Mesenchymal stem cell (in vitro differentiated cells and primary cell): Measurements from ENCODE around the gene PRRG2. TPM values are rescaled to one million over a fixed set of nuclear protein-coding genes. Genes with fewer than 3 reads are reported as not detected.

Experiments used
- DNase-seq: peaks from one replicate; pipeline ENCODE4 v3.0.0-alpha.2; 2013
- H2AFZ ChIP-seq: one replicate; pipeline ENCODE4 v1.6.1; 2013; ENCODE audit warnings: low read depth, mild to moderate bottlenecking, control low read depth, inconsistent platforms, low read length, moderate library complexity
- H2AK5ac ChIP-seq: 2 replicates; pipeline ENCODE4 v1.6.1; 2013; ENCODE audit warnings: low read length, moderate library complexity, mild to moderate bottlenecking, inconsistent platforms; ENCODE audit not compliant: severe bottlenecking
- H2BK120ac ChIP-seq: one replicate; pipeline ENCODE4 v1.6.1; 2013; ENCODE audit warnings: low read depth, mild to moderate bottlenecking, inconsistent platforms, low read length, moderate library complexity
- H2BK12ac ChIP-seq, 2 experiments: one replicate each; pipeline ENCODE4 v1.6.1; 2013; ENCODE audit warnings: inconsistent platforms in 2 of 2, low read length in 2 of 2, mild to moderate bottlenecking in 2 of 2, moderate library complexity in 2 of 2, control low read depth in 1 of 2
- H2BK15ac ChIP-seq: one replicate; pipeline ENCODE4 v1.6.1; 2013; ENCODE audit warnings: mild to moderate bottlenecking, low read depth, inconsistent platforms; ENCODE audit not compliant: poor library complexity, severe bottlenecking
- H2BK5ac ChIP-seq: 2 replicates; pipeline ENCODE4 v1.6.1; 2013; ENCODE audit warnings: low read depth, mild to moderate bottlenecking, low read length, control low read depth, inconsistent platforms; ENCODE audit not compliant: poor library complexity, severe bottlenecking
- H3K14ac ChIP-seq, 2 experiments: one replicate each; pipeline ENCODE4 v1.6.1; 2013; ENCODE audit warnings: inconsistent platforms in 2 of 2, low read length in 2 of 2, control low read depth in 1 of 2, mild to moderate bottlenecking in 1 of 2, moderate library complexity in 1 of 2
- H3K18ac ChIP-seq, 2 experiments: one replicate each; pipeline ENCODE4 v1.6.1; 2013; ENCODE audit warnings: inconsistent platforms in 2 of 2, low read length in 2 of 2, control low read depth in 1 of 2, low read depth in 1 of 2, mild to moderate bottlenecking in 1 of 2
- H3K23ac ChIP-seq, 2 experiments: one replicate each; pipeline ENCODE4 v1.6.1; 2013; ENCODE audit warnings: inconsistent platforms in 2 of 2, low read length in 2 of 2, mild to moderate bottlenecking in 2 of 2, moderate library complexity in 2 of 2, control low read depth in 1 of 2
- H3K27ac ChIP-seq: 2 replicates; pipeline ENCODE4 v1.5.1; 2013; ENCODE audit warnings: mild to moderate bottlenecking, moderate library complexity, low read length, control low read depth, inconsistent platforms; ENCODE audit not compliant: poor library complexity, severe bottlenecking
- H3K27me3 ChIP-seq, 2 experiments: 2 replicates each; pipeline versions ENCODE4 v1.6.1 to v1.7.0; 2013; ENCODE audit warnings: low read length in 2 of 2, mild to moderate bottlenecking in 2 of 2, moderate library complexity in 2 of 2, control low read depth in 1 of 2, inconsistent platforms in 1 of 2; ENCODE audit not compliant: control insufficient read depth in 1 of 2, insufficient read depth in 1 of 2
- H3K36me3 ChIP-seq, 2 experiments: 2 replicates each; pipeline versions ENCODE4 v1.6.1 to v1.7.0; 2013; ENCODE audit warnings: low read length in 2 of 2, control low read depth in 1 of 2, inconsistent platforms in 1 of 2, low read depth in 1 of 2, mild to moderate bottlenecking in 1 of 2; ENCODE audit not compliant: insufficient read depth in 2 of 2, control insufficient read depth in 1 of 2
- H3K4ac ChIP-seq, 2 experiments: one replicate each; pipeline ENCODE4 v1.6.1; 2013; ENCODE audit warnings: inconsistent platforms in 2 of 2, low read length in 2 of 2, mild to moderate bottlenecking in 2 of 2, moderate library complexity in 2 of 2, control low read depth in 1 of 2, low read depth in 1 of 2
- H3K4me1 ChIP-seq: 2 replicates; pipeline ENCODE4 v1.6.1; 2013; ENCODE audit warnings: low read depth, low read length, control low read depth; ENCODE audit not compliant: control insufficient read depth, insufficient read depth
- H3K4me2 ChIP-seq: 2 replicates; pipeline ENCODE4 v1.6.1; 2013; ENCODE audit warnings: low read length, mild to moderate bottlenecking, inconsistent platforms; ENCODE audit not compliant: poor library complexity, severe bottlenecking
- H3K4me3 ChIP-seq, 2 experiments: 2 replicates each; pipeline versions ENCODE4 v1.5.1 to v1.7.0; 2013; ENCODE audit warnings: low read length in 2 of 2, mild to moderate bottlenecking in 2 of 2, control low read depth in 1 of 2, low read depth in 1 of 2; ENCODE audit not compliant: insufficient read depth in 1 of 2
- H3K79me1 ChIP-seq: replicated peaks from 2 replicates; pipeline ENCODE4 v1.6.1; 2013; ENCODE audit warnings: mild to moderate bottlenecking, control low read depth, low read length, inconsistent platforms; ENCODE audit not compliant: poor library complexity, severe bottlenecking
- H3K9ac ChIP-seq: 2 replicates; pipeline ENCODE4 v1.7.0; 2013; ENCODE audit warnings: mild to moderate bottlenecking, low read length, moderate library complexity
- H3K9me3 ChIP-seq: 2 replicates; pipeline ENCODE4 v1.7.0; 2013; ENCODE audit warnings: mild to moderate bottlenecking, low read length; ENCODE audit not compliant: control insufficient read depth
- H4K8ac ChIP-seq: one replicate; pipeline ENCODE4 v1.6.1; 2013; ENCODE audit warnings: inconsistent platforms, mild to moderate bottlenecking, low read length, moderate library complexity
- H4K91ac ChIP-seq: one replicate; pipeline ENCODE4 v1.6.1; 2013; ENCODE audit warnings: mild to moderate bottlenecking, low read length, inconsistent platforms
- WGBS: methylation state at CpG from one replicate; pipeline ENCODE4 v1.1.7; 2013; ENCODE audit warnings: mixed read lengths; 5-methylcytosine and 5-hydroxymethylcytosine counted together
- polyA plus RNA-seq, 2 experiments: library from polyadenylated mRNA; stranded (reverse); fragments of 200-250 nt; gene quantifications; one replicate each; pipeline ENCODE4 v1.2.3, GENCODE V29; 2013

Gene PRRG2
- polyA plus RNA-seq (2013, experiment 1 of 2): 0.50 TPM
- polyA plus RNA-seq (2013, experiment 2 of 2): 0.40 TPM

DNA sequence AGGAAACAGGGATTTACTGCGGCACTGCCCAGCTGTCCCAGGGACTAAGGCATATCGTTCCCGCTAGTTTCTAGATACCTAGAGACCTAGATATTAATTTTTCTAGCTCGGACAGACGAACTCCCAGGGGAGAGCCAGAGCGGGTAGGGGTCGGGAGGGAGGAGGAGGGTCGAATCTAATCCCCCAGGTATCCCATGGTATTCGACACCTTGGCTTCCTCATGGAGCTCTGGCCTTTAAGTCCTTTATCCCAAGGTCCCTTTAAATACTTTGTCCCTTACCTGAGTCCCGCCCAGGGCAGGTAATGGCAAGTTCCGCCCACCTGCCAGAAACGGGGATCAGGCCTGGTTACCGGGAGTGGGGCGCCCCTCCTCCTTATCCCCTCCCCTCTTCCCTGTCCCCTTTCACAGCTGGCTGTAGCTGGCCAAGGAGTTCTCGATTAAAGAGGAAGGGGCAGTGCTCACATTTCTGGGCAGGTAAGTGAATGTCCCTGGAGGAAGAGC, at the start of gene PRRG2:
PRRG2 (plus strand) TSS at position 310 of the 502 bp plus-strand sequence. CDS start 1,904 bp downstream, outside the sequence.
- Histone ChIP-seq H2BK120ac (no peak within 1 kb of the TSS), H3K4ac (no peak within 1 kb of the TSS), H3K27ac (peak within 1 kb of the TSS; percentile 71), H3K9me3 (no peaks in the 10 kb centered on the region), H3K79me1 (no peaks in the 10 kb centered on the region), H3K9ac (peak within 1 kb of the TSS; percentile 95), H3K4me2 (peak within 1 kb of the TSS; percentile 78), H3K4me1 (peaks cover 2% of the 10 kb centered on the region), H3K18ac (peak within 1 kb of the TSS; percentile 2), H4K8ac (peak within 1 kb of the TSS; percentile 92), H2AK5ac (peak within 1 kb of the TSS; percentile 44), H3K14ac (no peak within 1 kb of the TSS), H4K91ac (no peak within 1 kb of the TSS), H2BK12ac (peak within 1 kb of the TSS in 1 of 2 experiments; percentile 33), H2BK15ac (no peak within 1 kb of the TSS), H3K23ac (no peak within 1 kb of the TSS), H2BK5ac (no peak within 1 kb of the TSS), H2AFZ (no peak within 1 kb of the TSS), H3K27me3 (no peaks in the 10 kb centered on the region), H3K4me3 (peak within 1 kb of the TSS; percentile 58 to 98), H3K36me3 (peaks cover 3 to 5% of the 10 kb centered on the region in 2 experiments)
- WGBS: 47% methylated on average over 14 of the region's 15 CpGs
- no peak for DNase-seq

- Histone ChIP-seq H3K27me3 (no peaks in the 10 kb centered on the region), H2BK12ac (no peak overlapping the region), H3K23ac (no peak overlapping the region), H3K4me2 (peak overlapping the region; percentile 89), H3K18ac (peak overlapping the region in 1 of 2 experiments; percentile 59), H3K36me3 (peaks cover 8 to 46% of the 10 kb centered on the region in 2 experiments), H2BK15ac (peak overlapping the region; percentile 33), H2BK120ac (no peak overlapping the region), H2AK5ac (no peak overlapping the region), H3K14ac (no peak overlapping the region), H3K4me3 (peak overlapping the region; percentile 62 to 69), H3K4me1 (peaks cover 18% of the 10 kb centered on the region), H3K27ac (no peak overlapping the region), H2BK5ac (no peak overlapping the region), H3K4ac (no peak overlapping the region), H2AFZ (no peak overlapping the region), H3K9me3 (no peaks in the 10 kb centered on the region), H3K9ac (peak overlapping the region; percentile 57), H4K8ac (peak overlapping the region; percentile 40), H3K79me1 (no peaks in the 10 kb centered on the region), H4K91ac (no peak overlapping the region)
- WGBS: 4% methylated on average over 55 of the region's 87 CpGs
- DNase-seq: peak; percentile 82
Observed at GRCh38 chr19:49533551-49534488, 47.3 kb upstream of the PRRG2 start.

GRCh38 chr19:49534632-49535385, 46.3 kb upstream of the PRRG2 start:
- no peaks in the 10 kb centered on the region for H3K9me3 ChIP-seq
- H3K27ac ChIP-seq: no peak overlapping the region
- peaks cover 12 to 53% of the 10 kb centered on the region in 2 experiments for H3K36me3 ChIP-seq
- H3K4ac ChIP-seq: no peak overlapping the region
- no peak overlapping the region for H3K9ac ChIP-seq
- no peak overlapping the region for H2BK5ac ChIP-seq
- no peak overlapping the region for H3K14ac ChIP-seq
- no peak overlapping the region for H2BK12ac ChIP-seq
- H3K4me2 ChIP-seq: no peak overlapping the region
- H2AFZ ChIP-seq: no peak overlapping the region
- no peaks in the 10 kb centered on the region for H3K27me3 ChIP-seq
- H2BK15ac ChIP-seq: no peak overlapping the region
- WGBS: 59% methylated on average over 8 of the region's 8 CpGs
- no peak overlapping the region for H3K23ac ChIP-seq
- H4K91ac ChIP-seq: no peak overlapping the region
- no peak overlapping the region for H3K4me3 ChIP-seq
- H3K79me1 ChIP-seq: no peaks in the 10 kb centered on the region
- H2AK5ac ChIP-seq: no peak overlapping the region
- peaks cover 18% of the 10 kb centered on the region for H3K4me1 ChIP-seq
- no peak overlapping the region for H4K8ac ChIP-seq
- DNase-seq: no peak
- H3K18ac ChIP-seq: no peak overlapping the region
- H2BK120ac ChIP-seq: no peak overlapping the region
